ENCODE data around the gene PRDM11. TPM values are rescaled to one million over a fixed set of nuclear protein-coding genes. Genes with fewer than 3 reads are reported as not detected.

The PRDM11 gene
- total and polyA plus RNA-seq, 2 of the 8 experiments (the other 6 are each of a cell fraction or from before 2014, with no cell fraction given): 3.6 to 11.7 TPM

DNA sequence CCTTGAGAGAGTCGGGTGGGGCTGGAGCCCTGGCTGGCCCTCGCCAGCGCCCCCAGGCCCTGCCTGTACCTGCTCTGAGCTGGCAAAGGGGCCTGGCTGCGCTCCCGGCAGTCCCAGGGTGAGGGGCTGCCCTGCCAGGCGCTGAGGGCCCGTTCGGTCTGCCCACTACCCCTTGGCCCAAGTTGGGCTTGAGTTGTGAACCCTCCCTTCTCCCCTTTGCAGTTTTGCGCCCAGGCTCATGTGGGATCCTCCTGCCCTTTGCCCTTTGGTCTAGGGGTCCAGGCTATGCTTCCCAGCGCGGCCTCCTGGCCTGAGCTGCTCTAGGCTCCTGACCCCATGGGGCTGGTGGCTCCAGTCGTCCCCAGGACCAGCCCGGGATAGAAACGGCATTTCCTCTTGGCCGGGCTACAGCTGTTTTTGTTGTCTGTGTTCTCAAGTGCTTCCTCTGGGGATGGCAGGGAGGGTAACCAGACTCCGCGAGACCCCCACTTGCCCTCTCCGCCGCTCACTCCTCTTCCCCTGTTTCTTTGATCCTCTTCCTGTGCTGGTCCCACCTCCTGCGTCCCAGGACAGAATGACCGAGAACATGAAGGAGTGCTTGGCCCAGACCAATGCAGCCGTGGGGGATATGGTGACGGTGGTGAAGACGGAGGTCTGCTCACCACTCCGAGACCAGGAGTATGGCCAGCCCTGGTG, 34.9 kb downstream of the PRDM11 start (continued):
- no peak for TF ChIP-seq BCL11A (IDR thresholded peaks at IDR 0.05; ENCODE audit: low read depth in 2 of 2, low read length in 2 of 2)
- no peak for TF ChIP-seq CBX8 (IDR thresholded peaks at IDR 0.05; ENCODE audit: borderline replicate concordance, low read depth, low read length)
- no peak for TF ChIP-seq TBP (IDR thresholded peaks at IDR 0.05; ENCODE audit: low read depth, low read length)
- no peak for TF ChIP-seq SIX5 (IDR thresholded peaks at IDR 0.05; ENCODE audit: low read depth, low read length)
- no peak for TF ChIP-seq EP300 (IDR thresholded peaks at IDR 0.05; ENCODE audit: borderline replicate concordance in 1 of 2, low read depth in 2 of 2, low read length in 2 of 2)
- TF ChIP-seq SP2 (IDR thresholded peaks at IDR 0.05; ENCODE audit: low read length): no peak
- TF ChIP-seq KDM4A (IDR thresholded peaks at IDR 0.05; ENCODE audit: low read depth, low read length, severe bottlenecking): no peak

Measured in H1 (cell line).